Kidney (tissue), 14 donors: Measurements from ENCODE around the gene CCR6. TPM values are rescaled to one million over a fixed set of nuclear protein-coding genes. Genes with fewer than 3 reads are reported as not detected.

Experiments used
- DNase-seq, 5 donors: peaks; one replicate each; pipeline ENCODE4 v3.0.0-alpha.2; 2013 to 2020
- FAIRE-seq: peaks from 2 replicates; lab custom pipeline; 2012; peaks lifted over from hg19 to GRCh38; lab: Jason Lieb, UNC
- H3K27ac ChIP-seq, 2 donors: one replicate each; pipeline ENCODE4 v1.7.0; 2013; ENCODE audit warnings: low read depth in 2 of 2, low read length in 2 of 2, inconsistent platforms in 1 of 2
- H3K27me3 ChIP-seq: one replicate; pipeline ENCODE4 v1.7.1; 2013; ENCODE audit warnings: low read length, inconsistent platforms; ENCODE audit not compliant: control insufficient read depth, insufficient read depth
- H3K36me3 ChIP-seq, 3 donors: one replicate each; pipeline versions ENCODE4 v1.7.0 to v1.7.1; 2013; ENCODE audit warnings: low read length in 3 of 3, control low read depth in 1 of 3, inconsistent platforms in 1 of 3; ENCODE audit not compliant: insufficient read depth in 3 of 3, control insufficient read depth in 2 of 3
- H3K4me1 ChIP-seq, 3 donors: one replicate each; pipeline versions ENCODE4 v1.7.0 to v1.7.1; 2013; ENCODE audit warnings: low read length in 3 of 3, inconsistent platforms in 1 of 3, low read depth in 1 of 3; ENCODE audit not compliant: control insufficient read depth in 2 of 3, insufficient read depth in 2 of 3
- H3K4me3 ChIP-seq, 3 donors: one replicate each; pipeline versions ENCODE4 v1.7.0 to v1.8.1; 2013; ENCODE audit warnings: low read length in 3 of 3, control low read depth in 1 of 3, inconsistent platforms in 1 of 3
- H3K9ac ChIP-seq, 3 donors: one replicate each; pipeline versions ENCODE4 v1.7.0 to v1.7.1; 2013; ENCODE audit warnings: low read length in 3 of 3, control low read depth in 1 of 3, inconsistent platforms in 1 of 3
- H3K9me3 ChIP-seq, 3 donors: one replicate each; pipeline versions ENCODE4 v1.7.0 to v1.7.1; 2013; ENCODE audit warnings: low read length in 3 of 3, control low read depth in 1 of 3, inconsistent platforms in 1 of 3; ENCODE audit not compliant: control insufficient read depth in 2 of 3, insufficient read depth in 1 of 3
- CTCF ChIP-seq: IDR thresholded peaks from 3 replicates; pipeline ENCODE4 v1.5.1; 2012; ENCODE audit warnings: mild to moderate bottlenecking, moderate library complexity, borderline replicate concordance; ENCODE audit not compliant: insufficient read depth; ENCODE audit errors: extremely low read depth
- intact Hi-C: fragments of 100-400 bp; cut with DNase I; formaldehyde crosslinking; loops from one replicate; pipeline ENCODE4 v1.11.1; 2022
- polyA plus RNA-seq: library from polyadenylated mRNA; stranded (reverse); fragments of 350-450 nt; fragmentation: Illumina TruSeq; extraction: RNeasy Lipid Tissue Mini Kit (QIAGEN cat#74804); gene quantifications from one replicate; pipeline ENCODE4 v1.2.3, GENCODE V29; 2014; ENCODE audit warnings: low read depth, low replicate concordance; ENCODE audit not compliant: insufficient read depth
- total RNA-seq: library from RNA; stranded (reverse); fragmentation: NEBNext Ultra II Directional; extraction: Animal tissue kit (Norgen Biotek cat#: 25700); gene quantifications from one replicate; pipeline ENCODE4 v1.2.1, GENCODE V29; 2021
- donor health status: control.
- donor health status: control.
- donor health status: control.
- donor health status: control.
- donor health status: control.
- donor health status: DM: yes; HTN: yes; CAD: no.
- donor health status: Normal renal cell carcinoma (clear cell type).

CCR6 gene
- total and polyA plus RNA-seq, 2 donors from 2014 or later = 0.43 to 0.54 TPM

- DNase-seq = no peak
- intact Hi-C loops = no loop called here
- peaks cover 0 to 4% (median 4%) of the 10 kb centered on the region in 3 donors for H3K4me1 ChIP-seq
- H3K9ac ChIP-seq = no peak overlapping the region
- no peaks in the 10 kb centered on the region for H3K9me3 ChIP-seq
- no peak for TF ChIP-seq CTCF
- H3K36me3 ChIP-seq = no peaks in the 10 kb centered on the region
- H3K4me3 ChIP-seq = no peak overlapping the region
- H3K27me3 ChIP-seq = no peaks in the 10 kb centered on the region
- FAIRE-seq = no peak
- H3K27ac ChIP-seq = no peak overlapping the region
Measured at GRCh38 chr6:167152862-167153261, 30.0 kb downstream of the CCR6 start.

GRCh38 chr6:167153521-167153959 is 30.6 kb downstream of the CCR6 start:
- no peaks in the 10 kb centered on the region for H3K36me3 ChIP-seq
- no peaks in the 10 kb centered on the region for H3K9me3 ChIP-seq
- TF ChIP-seq CTCF = no peak
- FAIRE-seq (no peak), DNase-seq (no peak)
- no peak overlapping the region for H3K27ac ChIP-seq
- no peaks in the 10 kb centered on the region for H3K27me3 ChIP-seq
- intact Hi-C loops = no loop called here
- H3K4me3 ChIP-seq = no peak overlapping the region
- H3K4me1 ChIP-seq = peaks cover 0 to 4% (median 4%) of the 10 kb centered on the region in 3 donors
- no peak overlapping the region for H3K9ac ChIP-seq

- DNase-seq = no peak
- H3K27me3 ChIP-seq = no peaks in the 10 kb centered on the region
- FAIRE-seq = no peak
- H3K4me3 ChIP-seq = no peak overlapping the region
- no peaks in the 10 kb centered on the region for H3K9me3 ChIP-seq
- intact Hi-C loops = no loop called here
- no peak overlapping the region for H3K9ac ChIP-seq
- no peak overlapping the region for H3K27ac ChIP-seq
- no peaks in the 10 kb centered on the region for H3K36me3 ChIP-seq
- TF ChIP-seq CTCF = no peak
- peaks cover 0 to 4% (median 4%) of the 10 kb centered on the region in 3 donors for H3K4me1 ChIP-seq
Measured at GRCh38 chr6:167154291-167154690, 31.4 kb downstream of the CCR6 start.

- Histone ChIP-seq H3K4me1 (peaks cover 0 to 4% (median 4%) of the 10 kb centered on the region in 3 donors), H3K36me3 (no peaks in the 10 kb centered on the region), H3K27me3 (no peaks in the 10 kb centered on the region), H3K27ac (no peak overlapping the region), H3K9ac (no peak overlapping the region), H3K9me3 (no peaks in the 10 kb centered on the region), H3K4me3 (no peak overlapping the region)
- intact Hi-C loops = no loop called here
- no peak for TF ChIP-seq CTCF
- DNase-seq (no peak), FAIRE-seq (no peak)
Measured at GRCh38 chr6:167154895-167155294, 32.0 kb downstream of the CCR6 start.
